HG03521 (cell line): ENCODE measurements around the gene TEX26.

Experiments
- ATAC-seq: cut with Tn5 transposase; IDR thresholded peaks from one replicate; pipeline ENCODE4 v1.9.1; 2021; ENCODE audit warnings: mild to moderate bottlenecking, moderate library complexity; ENCODE audit not compliant: unreplicated experiment

The TEX26 gene

GRCh38 chr13:31011193-31011860 lies 78.9 kb downstream of the TEX26 start:
- no peak for ATAC-seq

DNA sequence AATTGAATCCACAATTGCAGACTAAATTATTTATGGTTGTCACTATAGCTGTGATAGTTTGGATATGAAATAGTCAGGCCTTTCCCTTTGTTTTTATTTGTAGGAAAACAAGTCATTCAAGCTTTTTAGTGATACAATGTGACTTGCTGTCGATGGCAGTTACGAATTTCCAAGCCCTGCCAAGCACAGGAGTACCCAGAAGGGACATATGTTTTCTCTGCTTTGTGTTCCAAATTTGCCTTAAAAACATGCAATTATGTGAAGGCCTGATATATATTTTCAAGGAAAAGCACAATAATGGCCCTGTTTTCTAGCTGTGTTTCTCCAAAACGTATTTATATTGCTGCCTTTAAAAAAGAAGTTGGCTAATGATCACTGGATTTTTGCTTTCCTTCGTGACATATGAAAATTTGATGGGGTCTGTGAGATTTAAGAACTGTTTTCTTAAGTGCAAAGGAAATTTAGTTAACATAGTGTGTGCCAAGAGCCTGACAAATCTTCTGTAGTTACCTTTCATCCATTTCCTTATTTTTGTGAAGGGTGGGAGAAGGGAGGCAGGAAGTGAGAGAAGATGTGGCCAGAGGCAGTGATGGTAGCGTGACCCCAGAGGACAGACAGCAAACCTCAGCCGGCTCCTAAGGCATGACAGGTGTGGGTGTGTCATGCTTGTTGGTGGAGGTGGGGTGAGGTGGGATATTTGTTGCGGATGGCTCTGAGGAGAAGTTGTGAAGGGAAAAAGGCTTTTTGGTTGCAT lies 79.6 kb downstream of the TEX26 start:
- no peak for ATAC-seq

DNA sequence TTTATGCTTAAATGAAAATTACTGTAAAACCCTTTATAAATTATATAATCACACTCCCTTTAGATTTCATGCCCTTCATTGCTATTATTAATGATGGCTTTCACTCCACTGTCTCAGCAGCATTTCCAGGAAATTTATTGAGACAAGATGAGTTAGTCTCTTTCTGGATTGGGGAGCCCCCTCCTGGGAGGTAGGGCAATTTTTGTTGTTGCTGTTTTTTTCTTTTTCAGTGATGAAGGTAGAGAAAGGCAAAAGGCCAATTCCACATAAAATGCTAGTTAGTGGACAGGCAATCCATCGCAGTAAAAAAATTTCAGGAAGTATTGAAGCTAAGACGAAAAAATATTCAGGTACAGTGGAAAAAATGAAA lies 80.2 kb downstream of the TEX26 start:
- no peak for ATAC-seq

DNA sequence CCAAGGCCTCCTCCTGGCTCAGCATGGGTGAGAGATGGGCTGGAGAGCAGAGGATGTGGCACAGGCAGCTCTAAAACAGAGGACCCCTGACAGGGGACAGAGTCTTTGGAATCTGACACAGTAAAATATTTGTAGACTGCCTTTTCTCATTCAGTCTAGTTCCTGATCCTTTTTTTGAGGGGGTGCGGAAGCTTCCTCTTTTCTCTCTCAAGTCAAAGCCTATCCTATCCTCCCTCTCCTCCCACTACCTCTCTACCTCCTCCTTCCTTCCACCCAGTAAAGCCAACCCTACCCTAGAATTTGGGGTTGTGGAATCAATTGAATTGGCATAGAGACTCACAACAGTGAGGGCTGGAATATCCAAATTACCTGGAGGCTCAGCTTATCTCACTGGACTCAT lies 82.0 kb downstream of the TEX26 start:
- ATAC-seq: no peak

- no peak for ATAC-seq
Measured at GRCh38 chr13:31015199-31015598, 82.7 kb downstream of the TEX26 start.

DNA sequence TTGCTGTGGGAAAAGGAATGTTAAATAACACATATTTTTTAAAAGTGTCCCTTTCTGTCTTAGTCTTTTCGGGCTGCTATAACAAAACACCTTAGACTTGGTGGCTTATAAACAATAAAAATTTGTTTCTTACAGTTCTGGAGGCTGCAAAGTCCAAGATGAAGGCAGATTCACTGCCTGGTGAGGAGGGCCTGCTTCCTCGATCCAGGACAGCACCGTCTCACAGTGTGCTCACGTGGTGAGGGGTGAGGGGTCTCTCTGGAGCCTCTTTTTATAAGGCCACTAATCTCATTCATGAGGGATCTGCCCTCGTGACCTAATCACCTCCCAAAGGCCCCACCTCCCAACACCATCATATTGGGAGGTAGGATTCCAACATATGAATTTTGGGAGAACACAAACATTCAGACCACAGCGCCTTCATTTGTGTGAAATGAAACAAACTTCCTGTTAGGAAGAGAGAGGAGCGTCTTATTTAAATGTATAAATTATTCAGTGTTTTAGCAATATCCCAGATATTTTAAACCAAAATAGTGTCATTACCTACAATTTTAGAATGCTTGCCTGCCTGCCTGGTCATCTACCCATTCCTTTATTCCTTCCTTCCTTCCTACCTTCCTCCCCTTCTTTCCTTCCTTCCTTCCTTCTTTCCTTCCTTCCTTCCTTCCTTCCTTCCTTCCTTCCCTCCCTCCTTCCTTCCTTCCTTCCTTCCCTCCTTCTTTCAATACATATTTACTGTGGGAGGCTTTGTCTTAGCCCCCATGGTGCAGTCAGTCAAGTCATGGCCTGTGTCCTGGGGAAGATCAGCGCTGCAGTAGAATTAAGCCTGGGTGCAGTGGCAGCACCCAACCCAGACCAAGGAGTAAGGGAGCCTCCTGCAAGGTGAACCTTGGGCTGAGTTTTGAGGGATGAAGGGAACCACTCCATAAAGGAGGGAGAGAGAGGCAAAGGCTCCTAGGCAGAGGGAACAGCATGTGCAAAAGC lies 84.2 kb downstream of the TEX26 start:
- no peak for ATAC-seq

DNA sequence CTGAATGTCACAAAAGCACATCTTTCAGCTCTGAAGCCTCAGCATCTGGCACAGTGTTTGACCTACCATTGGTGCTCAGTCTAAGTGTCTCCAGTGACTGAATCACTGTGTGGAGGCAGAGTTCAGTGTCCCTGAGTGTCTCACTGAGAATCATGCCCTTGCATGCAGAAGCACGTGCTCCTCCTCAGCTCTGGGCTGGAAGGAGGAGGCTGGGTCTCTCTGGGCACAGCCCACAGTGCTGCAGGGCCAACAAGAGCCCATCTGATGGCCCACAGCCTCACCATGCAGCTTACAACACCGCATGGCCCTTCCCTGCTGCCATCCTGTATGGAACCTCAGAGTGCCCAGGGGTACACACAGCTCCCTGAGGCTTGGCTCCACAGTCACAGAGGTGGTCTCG lies 86.1 kb downstream of the TEX26 start:
- no peak for ATAC-seq

DNA sequence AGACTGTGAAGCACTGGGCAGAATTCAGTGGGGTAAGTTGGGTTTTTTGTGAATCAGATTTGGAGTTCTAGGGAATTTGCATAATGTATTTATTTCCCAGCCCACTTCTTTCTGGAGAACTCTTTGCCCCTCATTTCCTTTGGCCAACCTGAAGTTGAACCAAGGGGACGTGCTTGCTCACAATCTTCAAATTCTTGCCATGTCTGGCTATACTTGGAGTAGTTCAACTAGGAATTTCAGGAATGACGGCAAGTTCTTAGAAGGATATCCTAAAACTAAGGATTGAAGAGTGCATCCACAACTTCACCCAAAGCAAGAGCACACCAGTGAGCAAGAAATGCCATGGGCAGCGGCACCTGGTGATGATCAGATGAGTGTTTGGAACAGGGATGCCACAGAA lies 88.5 kb downstream of the TEX26 start:
- no peak for ATAC-seq

DNA sequence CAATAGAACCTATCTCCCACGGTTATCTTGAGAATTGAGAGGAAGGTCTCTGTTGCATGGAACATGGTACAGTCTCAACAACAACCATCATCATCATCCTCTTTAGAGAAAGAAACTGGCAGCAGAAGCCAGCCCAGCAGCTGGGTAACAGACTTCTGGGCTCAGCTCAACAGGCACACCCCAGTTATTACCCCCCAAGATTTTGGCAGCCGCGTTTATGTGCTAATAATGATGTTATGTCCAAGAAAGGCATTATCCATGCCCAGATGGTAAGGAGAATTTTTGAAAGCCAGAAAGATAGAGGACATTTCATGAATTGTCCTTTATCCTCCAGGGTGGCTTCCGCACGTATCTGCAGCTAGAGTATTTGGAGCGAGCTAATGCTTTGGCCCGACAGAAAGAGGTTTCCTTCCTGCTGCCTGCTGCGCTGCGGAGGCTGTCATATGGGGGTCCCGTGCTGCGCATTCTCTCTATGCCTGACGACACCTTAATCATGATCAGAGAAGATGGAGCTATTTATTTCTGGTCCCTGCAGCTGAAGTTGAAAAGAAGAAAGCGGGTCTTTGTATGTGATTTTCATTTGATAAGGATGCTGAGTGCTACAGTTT lies 89.9 kb downstream of the TEX26 start:
- ATAC-seq: no peak

GRCh38 chr13:31022928-31023530 lies 90.6 kb downstream of the TEX26 start:
- ATAC-seq: no peak
